ENCODE measurements around the gene ETNK2.
"Not testable (repeated sequence)": the region's sequence is repeated elsewhere in the genome, so short reads cannot be mapped to it uniquely, and the experiment has no call there.

The ETNK2 gene

GRCh38 chr1:204092632-204093420 lies 59.0 kb downstream of the ETNK2 start:
- Histone ChIP-seq H3K36me3 (ENCODE audit: control insufficient read depth, insufficient read depth, low read length) (no peaks in the 10 kb centered on the region), H3K4me3 (replicated peaks; ENCODE audit: low read depth, low read length) (no peak overlapping the region), H3K27me3 (replicated peaks; ENCODE audit: control insufficient read depth, insufficient read depth, low read length) (no peaks in the 10 kb centered on the region)
- DNase-seq (ENCODE audit: extremely low read depth, insufficient read length), result no peak
- no peak for TF ChIP-seq CTCF (IDR thresholded peaks at IDR 0.05; ENCODE audit: insufficient read depth, low read length, poor library complexity, severe bottlenecking)

DNA sequence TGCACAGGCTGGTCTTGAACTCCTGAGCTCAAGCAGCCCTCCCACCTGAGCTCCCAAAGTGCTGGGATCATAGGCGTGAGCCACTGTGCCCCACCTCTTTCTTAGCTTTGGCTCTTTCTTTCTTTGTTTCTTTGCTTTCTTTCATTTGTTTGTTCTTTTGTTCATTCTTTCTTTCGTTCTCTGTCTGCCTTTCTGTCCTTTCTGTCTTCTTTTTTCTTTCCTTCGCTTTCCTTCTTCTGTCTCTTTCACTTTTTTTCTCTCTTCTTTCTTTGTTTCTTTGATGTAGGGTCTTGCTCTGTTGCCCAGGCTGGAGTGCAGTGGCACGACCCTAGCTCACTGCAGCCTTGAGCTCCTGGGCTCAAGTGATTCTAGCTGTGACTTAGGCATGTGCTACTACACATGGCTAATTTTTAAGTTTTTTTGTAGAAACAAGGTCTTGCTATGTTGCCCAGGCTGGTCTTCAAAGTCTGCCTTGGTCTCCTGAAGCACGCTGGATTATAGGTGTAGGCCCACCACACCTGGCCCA lies 60.0 kb downstream of the ETNK2 start:
- Histone ChIP-seq H3K4me3 (replicated peaks; ENCODE audit: low read depth, low read length) (no peak overlapping the region), H3K36me3 (ENCODE audit: control insufficient read depth, insufficient read depth, low read length) (no peaks in the 10 kb centered on the region), H3K27me3 (replicated peaks; ENCODE audit: control insufficient read depth, insufficient read depth, low read length) (no peaks in the 10 kb centered on the region)
- no peak for DNase-seq (ENCODE audit: extremely low read depth, insufficient read length)
- no peak for TF ChIP-seq CTCF (IDR thresholded peaks at IDR 0.05; ENCODE audit: insufficient read depth, low read length, poor library complexity, severe bottlenecking)

GRCh38 chr1:204091066-204091465 lies 60.8 kb downstream of the ETNK2 start:
- Histone ChIP-seq H3K36me3 (ENCODE audit: control insufficient read depth, insufficient read depth, low read length) (no peaks in the 10 kb centered on the region), H3K27me3 (replicated peaks; ENCODE audit: control insufficient read depth, insufficient read depth, low read length) (no peaks in the 10 kb centered on the region), H3K4me3 (replicated peaks; ENCODE audit: low read depth, low read length) (no peak overlapping the region)
- no peak for DNase-seq (ENCODE audit: extremely low read depth, insufficient read length)
- no peak for TF ChIP-seq CTCF (IDR thresholded peaks at IDR 0.05; ENCODE audit: insufficient read depth, low read length, poor library complexity, severe bottlenecking)

- H3K36me3 ChIP-seq (ENCODE audit: control insufficient read depth, insufficient read depth, low read length); H3K4me3 ChIP-seq (replicated peaks; ENCODE audit: low read depth, low read length); H3K27me3 ChIP-seq (replicated peaks; ENCODE audit: control insufficient read depth, insufficient read depth, low read length); DNase-seq (ENCODE audit: extremely low read depth, insufficient read length): not testable (repeated sequence)
Measured at GRCh38 chr1:204090132-204090531, 61.7 kb downstream of the ETNK2 start.

- H3K36me3 ChIP-seq (ENCODE audit: control insufficient read depth, insufficient read depth, low read length), result no peaks in the 10 kb centered on the region
- no peak for TF ChIP-seq CTCF (IDR thresholded peaks at IDR 0.05; ENCODE audit: insufficient read depth, low read length, poor library complexity, severe bottlenecking)
- DNase-seq (ENCODE audit: extremely low read depth, insufficient read length), result no peak
- H3K4me3 ChIP-seq (replicated peaks; ENCODE audit: low read depth, low read length), result no peak overlapping the region
- H3K27me3 ChIP-seq (replicated peaks; ENCODE audit: control insufficient read depth, insufficient read depth, low read length), result no peaks in the 10 kb centered on the region; the same call in 1 of the 2 replicates
Measured at GRCh38 chr1:204089044-204089751, 62.6 kb downstream of the ETNK2 start.

DNA sequence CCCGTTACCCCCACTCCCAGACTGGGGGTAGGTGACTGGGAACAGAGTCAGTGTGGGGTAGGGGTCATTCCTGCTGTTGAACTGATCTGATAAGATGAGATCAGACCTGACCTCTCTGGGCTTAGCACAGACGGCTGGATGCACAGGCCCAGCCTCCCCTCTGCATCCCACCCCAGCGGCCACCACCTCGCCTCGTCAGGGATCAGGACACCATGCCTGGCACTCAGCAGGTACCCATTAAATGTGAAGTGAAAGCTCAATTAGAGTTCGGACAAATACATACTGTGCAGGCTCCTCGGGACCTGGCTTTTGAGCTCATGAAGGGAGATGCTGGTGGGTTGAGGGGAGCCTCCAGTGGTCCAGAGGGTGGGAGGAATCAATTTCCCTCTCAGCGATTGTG lies 63.2 kb downstream of the ETNK2 start:
- Histone ChIP-seq H3K36me3 (ENCODE audit: control insufficient read depth, insufficient read depth, low read length) (no peaks in the 10 kb centered on the region), H3K4me3 (replicated peaks; ENCODE audit: low read depth, low read length) (no peak overlapping the region), H3K27me3 (replicated peaks; ENCODE audit: control insufficient read depth, insufficient read depth, low read length) (no peaks in the 10 kb centered on the region; the same call in 1 of the 2 replicates)
- DNase-seq (ENCODE audit: extremely low read depth, insufficient read length), result no peak
- no peak for TF ChIP-seq CTCF (IDR thresholded peaks at IDR 0.05; ENCODE audit: insufficient read depth, low read length, poor library complexity, severe bottlenecking)

All from GM06990 (cell line).